Subcutaneous adipose tissue (tissue), 4 donors: Measurements from ENCODE around the gene DCTN5. TPM values are rescaled to one million over a fixed set of nuclear protein-coding genes. Genes with fewer than 3 reads are reported as not detected.

ENCODE experiments used
- CTCF ChIP-seq: fragments of 450-650 bp; IDR thresholded peaks from one replicate; pipeline ENCODE4 v1.5.1; 2016; ENCODE audit warnings: low read depth, mild to moderate bottlenecking, control low read depth, antibody characterized with exemption, moderate library complexity
- total RNA-seq, 4 donors: library from RNA; depleted of rRNA; stranded (reverse); fragments of >200 nt; gene quantifications; one replicate each; pipeline ENCODE4 v1.1.0, GENCODE V29; 2016

DCTN5 gene
- total RNA-seq, 4 donors from 2014 or later: 25.1 to 35.8 (median 28.4) TPM

GRCh38 chr16:23667355-23667659, 26.0 kb downstream of the DCTN5 start:
- no peak for TF ChIP-seq CTCF

GRCh38 chr16:23668225-23668624, 27.0 kb downstream of the DCTN5 start:
- TF ChIP-seq CTCF: no peak

- no peak for TF ChIP-seq CTCF
Measured at GRCh38 chr16:23668873-23669272, 27.6 kb downstream of the DCTN5 start.

DNA sequence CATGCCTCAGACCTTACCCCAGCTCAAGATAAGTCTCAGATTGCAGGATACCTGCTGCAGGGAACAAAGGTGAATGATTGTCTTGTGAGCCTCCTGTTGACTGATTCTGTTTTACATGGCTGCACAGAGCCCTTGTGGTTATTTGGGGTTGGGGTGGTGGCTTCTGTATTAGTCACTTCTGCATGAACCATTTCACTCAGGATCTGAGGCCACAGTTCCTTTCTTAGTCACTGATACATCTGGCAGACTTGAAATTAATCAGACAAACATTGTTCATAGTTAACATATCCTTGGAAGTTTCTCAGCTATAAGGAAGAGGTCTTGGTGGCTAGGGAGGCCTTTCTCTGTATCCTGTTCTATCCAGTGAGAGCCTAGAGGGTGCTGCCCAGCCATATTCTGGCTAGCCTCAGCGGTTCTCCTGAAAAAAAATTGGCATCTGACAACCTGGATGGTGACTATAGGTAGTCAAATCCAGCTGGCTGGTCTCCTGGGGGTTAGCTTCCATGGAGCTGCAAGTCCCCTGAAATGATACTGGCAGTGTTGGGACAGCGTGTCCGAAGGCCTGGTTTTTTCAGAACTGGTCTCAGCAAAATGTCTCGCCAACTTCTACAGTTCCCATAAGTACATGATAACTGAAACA, 29.0 kb downstream of the DCTN5 start:
- TF ChIP-seq CTCF: no peak

DNA sequence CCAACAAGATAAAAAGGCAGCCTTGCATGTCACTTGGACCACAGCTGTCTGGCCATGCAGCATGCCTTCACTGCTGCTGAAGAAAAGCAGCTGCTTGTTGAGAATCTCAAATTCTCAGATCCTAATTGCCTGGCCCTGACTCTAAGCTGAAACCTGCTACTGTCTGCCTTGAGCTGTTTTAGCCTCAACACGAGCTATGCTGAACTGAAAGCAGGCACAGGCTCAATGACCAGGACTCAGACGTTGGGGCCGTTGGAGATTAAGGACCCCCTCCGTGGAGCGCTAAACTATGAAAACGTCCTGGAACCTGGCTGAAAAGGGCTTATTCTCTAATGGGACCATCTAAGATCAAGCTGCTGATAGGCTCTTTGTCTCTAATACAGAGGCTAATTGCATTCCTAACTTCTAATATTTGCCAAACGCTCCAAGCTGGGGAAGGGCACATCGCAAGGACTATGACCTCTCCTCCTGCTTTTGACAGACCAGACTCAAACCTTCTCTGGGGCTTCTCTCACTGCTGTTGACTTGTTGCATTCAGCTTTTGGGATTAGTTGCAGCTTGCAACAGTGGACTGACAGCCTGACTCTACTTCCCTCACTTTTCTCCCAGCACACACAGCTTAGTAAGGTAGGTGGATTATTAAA, 32.8 kb downstream of the DCTN5 start:
- TF ChIP-seq CTCF: no peak

- TF ChIP-seq CTCF: no peak
Measured at GRCh38 chr16:23676924-23677480, 35.7 kb downstream of the DCTN5 start.

DNA sequence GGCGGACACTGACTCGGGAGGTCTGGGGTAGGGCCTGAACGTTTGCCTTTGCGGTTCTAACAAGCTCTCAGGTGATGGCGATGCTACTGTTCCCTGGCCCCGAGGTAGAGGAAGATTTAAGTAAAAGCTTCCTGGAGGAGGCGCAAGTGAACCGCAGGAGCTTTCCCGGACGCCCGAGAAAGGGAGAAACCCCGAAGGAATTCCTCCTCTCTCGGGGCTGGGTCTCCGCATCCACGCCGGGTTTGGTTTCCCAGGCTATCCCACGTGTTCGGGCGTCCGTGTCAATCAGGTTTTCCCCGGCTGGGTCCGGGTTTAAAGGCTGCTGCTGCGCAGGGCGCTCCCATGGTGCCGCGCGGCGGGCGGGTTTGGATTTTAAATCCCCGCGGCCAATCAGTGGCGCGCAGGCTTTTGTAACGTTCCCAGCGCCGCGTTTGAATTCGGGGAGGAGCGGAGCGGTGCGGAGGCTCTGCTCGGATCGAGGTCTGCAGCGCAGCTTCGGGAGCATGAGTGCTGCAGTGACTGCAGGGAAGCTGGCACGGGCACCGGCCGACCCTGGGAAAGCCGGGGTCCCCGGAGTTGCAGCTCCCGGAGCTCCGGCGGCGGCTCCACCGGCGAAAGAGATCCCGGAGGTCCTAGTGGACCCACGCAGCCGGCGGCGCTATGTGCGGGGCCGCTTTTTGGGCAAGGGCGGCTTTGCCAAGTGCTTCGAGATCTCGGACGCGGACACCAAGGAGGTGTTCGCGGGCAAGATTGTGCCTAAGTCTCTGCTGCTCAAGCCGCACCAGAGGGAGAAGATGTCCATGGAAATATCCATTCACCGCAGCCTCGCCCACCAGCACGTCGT, 37.4 kb downstream of the DCTN5 start, which contains the start of gene PLK1:
PLK1 (plus strand) TSS at position 460 of the 844 bp plus-strand sequence; CDS start at position 504, 44 bp downstream.
- TF ChIP-seq CTCF: no peak
